ENCODE results near the gene GPR12. TPM values are rescaled to one million over a fixed set of nuclear protein-coding genes. Genes with fewer than 3 reads are reported as not detected.

GPR12 gene
- total and polyA plus RNA-seq, 2 experiments from 2014 or later: not detected

DNA sequence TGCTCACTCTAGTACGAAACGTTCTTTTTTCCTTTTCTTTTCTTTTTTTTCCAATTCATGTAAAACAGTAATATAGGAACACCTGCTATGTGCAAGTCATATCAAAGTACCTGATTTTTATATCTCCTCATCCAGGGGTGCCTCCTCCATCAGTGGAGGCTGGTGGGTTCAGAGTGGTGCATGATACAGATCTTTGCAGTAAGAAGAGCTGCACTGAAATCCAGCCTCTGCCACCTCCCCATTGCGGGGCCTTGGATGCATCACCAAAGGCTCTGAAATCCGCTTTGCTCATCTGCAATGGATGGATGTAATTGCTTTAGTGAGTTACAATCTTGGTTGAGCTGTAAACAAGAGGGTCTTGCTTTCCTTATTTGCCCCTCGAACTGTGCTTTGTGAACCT lies 38.3 kb downstream of the GPR12 start:
- H3K4me1 ChIP-seq (ENCODE audit: insufficient read depth): no peaks in the 10 kb centered on the region
- no peak overlapping the region for H3K4me3 ChIP-seq
- H4K20me1 ChIP-seq (ENCODE audit: insufficient read depth, poor library complexity, severe bottlenecking): no peaks in the 10 kb centered on the region
- no peak overlapping the region for H3K4me2 ChIP-seq
- H3K79me2 ChIP-seq: no peaks in the 10 kb centered on the region
- no peak overlapping the region for H2AFZ ChIP-seq
- 83% methylated on average over 5 of the region's 5 CpGs for WGBS (ENCODE audit: low lambda C conversion rate, missing lambda C conversion rate)
- no peaks in the 10 kb centered on the region for H3K9me3 ChIP-seq (ENCODE audit: low read depth)
- H3K27ac ChIP-seq: no peak overlapping the region
- TF ChIP-seq, protein P1, sequence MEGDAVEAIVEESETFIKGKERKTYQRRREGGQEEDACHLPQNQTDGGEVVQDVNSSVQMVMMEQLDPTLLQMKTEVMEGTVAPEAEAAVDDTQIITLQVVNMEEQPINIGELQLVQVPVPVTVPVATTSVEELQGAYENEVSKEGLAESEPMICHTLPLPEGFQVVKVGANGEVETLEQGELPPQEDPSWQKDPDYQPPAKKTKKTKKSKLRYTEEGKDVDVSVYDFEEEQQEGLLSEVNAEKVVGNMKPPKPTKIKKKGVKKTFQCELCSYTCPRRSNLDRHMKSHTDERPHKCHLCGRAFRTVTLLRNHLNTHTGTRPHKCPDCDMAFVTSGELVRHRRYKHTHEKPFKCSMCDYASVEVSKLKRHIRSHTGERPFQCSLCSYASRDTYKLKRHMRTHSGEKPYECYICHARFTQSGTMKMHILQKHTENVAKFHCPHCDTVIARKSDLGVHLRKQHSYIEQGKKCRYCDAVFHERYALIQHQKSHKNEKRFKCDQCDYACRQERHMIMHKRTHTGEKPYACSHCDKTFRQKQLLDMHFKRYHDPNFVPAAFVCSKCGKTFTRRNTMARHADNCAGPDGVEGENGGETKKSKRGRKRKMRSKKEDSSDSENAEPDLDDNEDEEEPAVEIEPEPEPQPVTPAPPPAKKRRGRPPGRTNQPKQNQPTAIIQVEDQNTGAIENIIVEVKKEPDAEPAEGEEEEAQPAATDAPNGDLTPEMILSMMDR (IDR thresholded peaks at IDR 0.05; ENCODE audit: poor library complexity): no peak
- no peak for TF ChIP-seq EZH2phosphoT487 (IDR thresholded peaks at IDR 0.05; ENCODE audit: low read depth, severe bottlenecking, unreplicated experiment)
- no peak for TF ChIP-seq EZH2 (IDR thresholded peaks at IDR 0.05; ENCODE audit: borderline replicate concordance)
- DNase-seq (ENCODE audit: low spot score): no peak
- no peaks in the 10 kb centered on the region for H3K27me3 ChIP-seq
- no peaks in the 10 kb centered on the region for H3K9me2 ChIP-seq (replicated peaks; ENCODE audit: insufficient read depth)
- no peaks in the 10 kb centered on the region for H3K36me3 ChIP-seq (replicated peaks; ENCODE audit: insufficient read depth, low read depth)

DNA sequence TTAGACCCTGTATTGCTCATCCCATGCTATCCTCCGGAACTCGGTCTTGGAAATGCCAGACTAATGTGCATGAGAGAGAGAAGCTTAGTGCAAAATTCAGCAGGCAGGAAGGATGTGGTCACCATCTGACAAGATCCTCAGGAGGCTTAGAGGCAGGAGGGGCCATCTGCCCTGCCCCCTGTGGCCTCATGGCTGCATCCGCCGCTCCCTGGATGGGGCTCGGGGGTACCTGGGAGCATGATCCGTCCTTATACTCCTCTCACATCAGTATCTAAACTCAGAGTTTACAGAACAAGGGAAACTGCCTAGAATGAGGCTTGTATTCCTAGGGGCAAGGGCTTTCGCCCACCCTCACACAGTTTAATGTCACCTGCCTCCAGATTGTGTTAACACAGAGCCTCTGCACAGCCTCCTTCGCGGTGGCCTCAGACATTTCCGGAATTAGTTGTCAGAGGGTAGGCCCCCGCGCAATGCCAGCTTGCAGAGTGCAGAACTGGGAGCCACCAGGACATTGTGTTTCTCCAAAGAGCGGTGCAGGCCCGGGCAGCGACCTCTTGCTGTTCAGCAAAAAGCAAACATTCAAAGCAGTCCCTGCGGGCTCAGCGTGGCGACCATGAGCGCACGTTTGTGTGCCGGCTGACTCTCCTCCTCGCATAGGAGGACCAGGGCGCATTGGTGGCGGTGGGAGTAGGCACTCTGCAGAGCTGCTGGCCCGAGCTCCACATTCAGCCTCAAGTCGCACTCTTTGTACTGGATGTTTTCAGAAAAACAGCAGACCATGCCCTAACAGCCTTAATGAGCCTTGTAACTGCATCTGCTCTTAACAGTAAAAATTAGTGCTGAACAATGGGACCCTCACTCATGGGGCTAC lies 39.1 kb downstream of the GPR12 start:
- no peak overlapping the region for H3K4me2 ChIP-seq
- no peak overlapping the region for H3K4me3 ChIP-seq
- no peaks in the 10 kb centered on the region for H3K9me3 ChIP-seq (ENCODE audit: low read depth)
- no peaks in the 10 kb centered on the region for H3K4me1 ChIP-seq (ENCODE audit: insufficient read depth)
- H3K9me2 ChIP-seq (replicated peaks; ENCODE audit: insufficient read depth): no peaks in the 10 kb centered on the region
- TF ChIP-seq, protein P1 (IDR thresholded peaks at IDR 0.05; ENCODE audit: poor library complexity): no peak
- no peak for TF ChIP-seq EZH2phosphoT487 (IDR thresholded peaks at IDR 0.05; ENCODE audit: low read depth, severe bottlenecking, unreplicated experiment)
- no peak for TF ChIP-seq EZH2 (IDR thresholded peaks at IDR 0.05; ENCODE audit: borderline replicate concordance)
- no peaks in the 10 kb centered on the region for H4K20me1 ChIP-seq (ENCODE audit: insufficient read depth, poor library complexity, severe bottlenecking)
- H3K79me2 ChIP-seq: no peaks in the 10 kb centered on the region
- H3K27me3 ChIP-seq: no peaks in the 10 kb centered on the region
- DNase-seq (ENCODE audit: low spot score): no peak
- 91% methylated on average over 26 of the region's 26 CpGs for WGBS (ENCODE audit: low lambda C conversion rate, missing lambda C conversion rate)
- no peak overlapping the region for H2AFZ ChIP-seq
- no peaks in the 10 kb centered on the region for H3K36me3 ChIP-seq (replicated peaks; ENCODE audit: insufficient read depth, low read depth)
- H3K27ac ChIP-seq: no peak overlapping the region

DNA sequence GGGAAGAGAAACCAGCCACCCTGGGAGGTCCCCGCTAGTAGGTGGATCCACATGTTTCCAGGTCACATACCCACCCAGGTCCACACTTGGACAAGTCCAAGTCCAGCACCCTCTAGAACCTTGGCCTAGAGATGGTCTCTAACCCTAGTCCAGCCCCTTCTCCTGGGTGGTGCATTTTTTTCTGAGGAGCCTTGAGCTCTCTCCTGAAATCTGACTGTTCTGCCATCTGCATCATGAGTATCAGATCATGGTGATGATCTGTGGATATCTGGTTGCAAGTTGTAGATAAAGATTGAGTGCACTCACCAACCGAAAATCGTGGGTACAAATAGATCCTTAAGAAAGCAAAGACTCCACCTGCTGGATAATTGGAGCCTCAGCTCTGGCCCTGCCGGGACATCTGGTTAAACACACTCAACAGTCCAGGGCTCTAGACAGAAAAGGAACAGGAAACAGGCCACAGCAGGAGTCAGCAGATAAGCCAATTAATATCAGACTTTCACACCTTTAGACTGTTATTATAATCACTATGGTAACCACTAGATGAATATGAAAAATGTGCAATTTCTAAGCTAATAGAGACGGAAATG lies 41.1 kb downstream of the GPR12 start:
- H4K20me1 ChIP-seq (ENCODE audit: insufficient read depth, poor library complexity, severe bottlenecking): no peaks in the 10 kb centered on the region
- no peaks in the 10 kb centered on the region for H3K9me3 ChIP-seq (ENCODE audit: low read depth)
- no peak overlapping the region for H2AFZ ChIP-seq
- no peak overlapping the region for H3K27ac ChIP-seq
- no peaks in the 10 kb centered on the region for H3K4me1 ChIP-seq (ENCODE audit: insufficient read depth)
- 61% methylated on average over 5 of the region's 5 CpGs for WGBS (ENCODE audit: low lambda C conversion rate, missing lambda C conversion rate)
- DNase-seq (ENCODE audit: low spot score): no peak
- H3K4me2 ChIP-seq: no peak overlapping the region
- no peaks in the 10 kb centered on the region for H3K79me2 ChIP-seq
- H3K4me3 ChIP-seq: no peak overlapping the region
- no peaks in the 10 kb centered on the region for H3K9me2 ChIP-seq (replicated peaks; ENCODE audit: insufficient read depth)
- TF ChIP-seq, protein P1 (IDR thresholded peaks at IDR 0.05; ENCODE audit: poor library complexity): peak; percentile 5
- TF ChIP-seq EZH2 (IDR thresholded peaks at IDR 0.05; ENCODE audit: borderline replicate concordance): no peak
- TF ChIP-seq EZH2phosphoT487 (IDR thresholded peaks at IDR 0.05; ENCODE audit: low read depth, severe bottlenecking, unreplicated experiment): no peak
- H3K27me3 ChIP-seq: no peaks in the 10 kb centered on the region
- no peaks in the 10 kb centered on the region for H3K36me3 ChIP-seq (replicated peaks; ENCODE audit: insufficient read depth, low read depth)
